ENCODE results near the gene CALHM5.

GRCh38 chr6:116472706-116473105 is 38.7 kb upstream of the CALHM5 start:
- no peak for TF ChIP-seq POLR2A (IDR thresholded peaks at IDR 0.05)
- no peak for TF ChIP-seq CTCF (IDR thresholded peaks at IDR 0.05)
- TF ChIP-seq POLR2AphosphoS5 (IDR thresholded peaks at IDR 0.05), result no peak
- TF ChIP-seq EP300 (IDR thresholded peaks at IDR 0.05), result no peak
